Measurements from ENCODE around the gene ENOSF1.

- TF ChIP-seq CTCF (IDR thresholded peaks at IDR 0.05), result no peak
- no peak for TF ChIP-seq POLR2A (IDR thresholded peaks at IDR 0.05)
These were observed 71.2 kb downstream of the ENOSF1 start for GRCh38 chr18:641224-641623.

Data from Peyer's patch (tissue), 4 donors.